PC-3 (cell line): ENCODE measurements around the gene USP17L17. TPM values are rescaled to one million over a fixed set of nuclear protein-coding genes. Genes with fewer than 3 reads are reported as not detected.
"Not testable (repeated sequence)": the region's sequence is repeated elsewhere in the genome, so short reads cannot be mapped to it uniquely, and the experiment has no call there.

Experiments used
- ATAC-seq: fragments of 200-7000 bp; cut with Tn5 transposase; 2 replicates; pipeline ENCODE4 v1.9.1; 2020; ENCODE audit warnings: mild to moderate bottlenecking, moderate library complexity
- Bru-seq: library from RNA; stranded (reverse); fragments of 400-500 nt; gene quantifications from one replicate; lab custom pipeline; 2021; lab: Mats Ljungman, UMichigan
- BruChase-seq, 2 experiments: library from RNA; stranded (reverse); fragments of 400-500 nt; gene quantifications; one replicate each; lab custom pipeline; 2021; lab: Mats Ljungman, UMichigan
- BruUV-seq: library from RNA; stranded (reverse); fragments of 400-500 nt; replicated peaks from 2 replicates; lab custom pipeline; 2021; lab: Mats Ljungman, UMichigan
- CTCF ChIA-PET: fragments of 300-600 bp; sonication (Branson Sonifier 250); formaldehyde crosslinking; loops from one replicate; lab custom pipeline; 2022; ENCODE audit warnings: antibody characterized with exemption; lab: Charles Lee
- POLR2A ChIA-PET: fragments of 300-600 bp; sonication (Branson Sonifier 250); formaldehyde crosslinking; loops from one replicate; lab custom pipeline; 2022; ENCODE audit warnings: antibody characterized with exemption; ENCODE audit not compliant: unreplicated experiment; lab: Charles Lee
- DNase-seq: peaks from one replicate; pipeline ENCODE4 v3.0.0-alpha.2; 2015
- H2AFZ ChIP-seq: fragments of 300-600 bp; sonication (generic); 2 replicates; pipeline ENCODE4 v1.6.0; 2016; ENCODE audit warnings: antibody characterized with exemption, low read length
- H3F3A ChIP-seq: fragments of 300-600 bp; sonication (generic); one replicate; pipeline ENCODE4 v1.6.0; 2017; ENCODE audit warnings: antibody characterized with exemption, low read length, control low read depth, mild to moderate bottlenecking; ENCODE audit not compliant: unreplicated experiment
- H3K27ac ChIP-seq: fragments of 300-600 bp; sonication (generic); 2 replicates; pipeline ENCODE4 v1.5.1; 2016; ENCODE audit warnings: mild to moderate bottlenecking, low read length
- H3K27me3 ChIP-seq: fragments of 300-600 bp; sonication (generic); 2 replicates; pipeline ENCODE4 v1.6.1; 2016; ENCODE audit warnings: low read length, mixed read lengths
- H3K36me3 ChIP-seq: fragments of 300-600 bp; sonication (generic); 2 replicates; pipeline ENCODE4 v1.6.1; 2016; ENCODE audit warnings: low read depth, mixed run types, low read length, mixed read lengths
- H3K4me1 ChIP-seq: fragments of 300-600 bp; sonication (generic); 2 replicates; pipeline ENCODE4 v1.5.1; 2016; ENCODE audit warnings: low read length; ENCODE audit not compliant: insufficient read depth
- H3K4me2 ChIP-seq: fragments of 300-600 bp; sonication (generic); 2 replicates; pipeline ENCODE4 v1.6.0; 2016; ENCODE audit warnings: low read length
- H3K4me3 ChIP-seq: fragments of 300-600 bp; sonication (generic); 2 replicates; pipeline ENCODE4 v1.5.1; 2016; ENCODE audit warnings: mild to moderate bottlenecking, low read length, mixed read lengths
- H3K79me2 ChIP-seq: fragments of 300-600 bp; sonication (generic); 2 replicates; pipeline ENCODE4 v1.6.1; 2017; ENCODE audit warnings: low read length, mixed read lengths
- H3K9ac ChIP-seq: fragments of 300-600 bp; sonication (generic); 2 replicates; pipeline ENCODE4 v1.6.0; 2016; ENCODE audit warnings: mild to moderate bottlenecking, low read length
- H3K9me2 ChIP-seq: fragments of 300-600 bp; sonication (generic); replicated peaks from 2 replicates; pipeline ENCODE4 v1.6.1; 2016; ENCODE audit warnings: mixed run types, low read length, mixed read lengths
- H3K9me3 ChIP-seq: fragments of 300-600 bp; sonication (generic); 2 replicates; pipeline ENCODE4 v1.6.1; 2016; ENCODE audit warnings: low read length, mixed read lengths
- H4K20me1 ChIP-seq: fragments of 300-600 bp; sonication (generic); 2 replicates; pipeline ENCODE4 v1.6.1; 2016; ENCODE audit warnings: low read length, mixed read lengths
- intact Hi-C: fragments of 100-400 bp; cut with micrococcal nuclease; formaldehyde crosslinking; loops from 2 replicates; pipeline ENCODE4 v1.9.0; 2023
- long read RNA-seq: library from polyadenylated mRNA; unstranded; transcript quantifications from one replicate; pipeline ENCODE4 v2.0.0, GENCODE V29; 2021; ENCODE audit not compliant: unreplicated experiment
- total RNA-seq: library from RNA; depleted of rRNA; stranded (reverse); fragments of >200 nt; gene quantifications from 2 replicates; pipeline ENCODE4 v1.2.3, GENCODE V29; 2014; rRNA removed

The USP17L17 gene, protein sequence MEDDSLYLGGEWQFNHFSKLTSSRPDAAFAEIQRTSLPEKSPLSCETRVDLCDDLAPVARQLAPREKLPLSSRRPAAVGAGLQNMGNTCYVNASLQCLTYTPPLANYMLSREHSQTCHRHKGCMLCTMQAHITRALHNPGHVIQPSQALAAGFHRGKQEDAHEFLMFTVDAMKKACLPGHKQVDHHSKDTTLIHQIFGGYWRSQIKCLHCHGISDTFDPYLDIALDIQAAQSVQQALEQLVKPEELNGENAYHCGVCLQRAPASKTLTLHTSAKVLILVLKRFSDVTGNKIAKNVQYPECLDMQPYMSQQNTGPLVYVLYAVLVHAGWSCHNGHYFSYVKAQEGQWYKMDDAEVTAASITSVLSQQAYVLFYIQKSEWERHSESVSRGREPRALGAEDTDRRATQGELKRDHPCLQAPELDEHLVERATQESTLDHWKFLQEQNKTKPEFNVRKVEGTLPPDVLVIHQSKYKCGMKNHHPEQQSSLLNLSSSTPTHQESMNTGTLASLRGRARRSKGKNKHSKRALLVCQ
- total RNA-seq (not detected in 2 replicates), Bru-seq, nascent RNA (not detected), BruChase-seq, experiment 1, labeled RNA remaining after a 6-hour chase (not detected), BruChase-seq, experiment 2, labeled RNA remaining after a 2-hour chase (not detected)
- long read RNA-seq, result 0 reads

DNA sequence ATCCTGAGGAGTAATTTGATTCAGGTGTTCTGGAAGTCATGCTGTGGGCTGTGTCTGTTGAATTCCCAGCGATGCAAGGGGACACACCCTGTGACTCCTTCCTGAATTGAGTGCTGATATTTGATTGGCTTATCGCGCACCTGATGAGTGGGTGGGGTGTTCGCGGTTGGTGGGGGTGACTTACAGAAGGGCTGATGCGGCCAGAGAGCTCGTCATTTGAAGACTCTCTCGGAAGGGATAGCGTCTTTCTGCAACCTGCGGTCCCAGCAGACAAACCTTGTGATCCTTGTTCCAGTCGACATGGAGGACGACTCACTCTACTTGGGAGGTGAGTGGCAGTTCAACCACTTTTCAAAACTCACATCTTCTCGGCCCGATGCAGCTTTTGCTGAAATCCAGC lies at the start of gene USP17L17:
USP17L17 (plus strand) TSS at position 301 of the 400 bp plus-strand sequence; CDS start at position 301, 0 bp downstream.
- H3K9me2 ChIP-seq, DNase-seq, CTCF ChIA-PET, H3F3A ChIP-seq, ATAC-seq, H3K27me3 ChIP-seq, H3K4me3 ChIP-seq, POLR2A ChIA-PET, H3K79me2 ChIP-seq, BruUV-seq, H3K4me2 ChIP-seq, intact Hi-C loops, H3K27ac ChIP-seq, H3K9me3 ChIP-seq, H3K36me3 ChIP-seq, H2AFZ ChIP-seq, H4K20me1 ChIP-seq, H3K4me1 ChIP-seq, H3K9ac ChIP-seq: not testable (repeated sequence)

DNA sequence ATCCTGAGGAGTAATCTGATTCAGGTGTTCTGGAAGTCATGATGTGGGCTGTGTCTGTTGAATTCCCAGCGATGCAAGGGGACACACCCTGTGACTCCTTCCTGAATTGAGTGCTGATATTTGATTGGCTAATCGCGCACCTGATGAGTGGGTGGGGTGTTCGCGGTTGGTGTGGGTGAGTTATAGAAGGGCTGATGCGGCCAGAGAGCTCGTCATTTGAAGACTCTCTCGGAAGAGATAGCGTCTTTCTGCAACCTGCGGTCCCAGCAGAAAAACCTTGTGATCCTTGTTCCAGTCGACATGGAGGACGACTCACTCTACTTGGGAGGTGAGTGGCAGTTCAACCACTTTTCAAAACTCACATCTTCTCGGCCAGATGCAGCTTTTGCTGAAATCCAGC lies 33.3 kb upstream of the USP17L17 start, which contains the start of gene USP17L10:
USP17L10 (plus strand) TSS at position 301 of the 400 bp plus-strand sequence; CDS start at position 301, 0 bp downstream.
- H3K36me3 ChIP-seq, H2AFZ ChIP-seq, H3K9me3 ChIP-seq, H3K27me3 ChIP-seq, intact Hi-C loops, H3K27ac ChIP-seq, H3K4me3 ChIP-seq, BruUV-seq, H3K9me2 ChIP-seq, DNase-seq, H3K79me2 ChIP-seq, H3K9ac ChIP-seq, H3F3A ChIP-seq, POLR2A ChIA-PET, H3K4me2 ChIP-seq, H4K20me1 ChIP-seq, H3K4me1 ChIP-seq, CTCF ChIA-PET, ATAC-seq: not testable (repeated sequence)

DNA sequence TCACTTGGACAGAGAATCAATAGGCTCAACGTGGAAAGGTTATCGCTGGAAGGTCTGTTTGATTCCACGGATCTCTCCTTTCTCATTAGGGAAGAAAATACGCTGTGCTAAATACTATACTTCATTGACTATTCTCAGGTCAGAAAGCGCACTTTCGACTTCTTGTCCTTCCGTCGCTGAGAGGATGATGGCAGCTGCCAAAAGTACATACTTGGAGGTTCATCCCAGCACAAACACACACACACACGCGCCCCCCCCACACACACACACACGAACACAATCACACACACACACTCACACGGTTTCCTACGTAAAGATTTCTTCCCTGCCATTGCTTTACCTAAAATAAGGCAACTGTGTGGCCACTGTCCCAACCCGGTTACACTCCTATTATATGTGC lies 29.0 kb upstream of the USP17L17 start:
- ATAC-seq, H2AFZ ChIP-seq, H3K9ac ChIP-seq, H3K79me2 ChIP-seq, H3K4me3 ChIP-seq, H3K27me3 ChIP-seq, H3K9me2 ChIP-seq, H3K27ac ChIP-seq, H3K4me2 ChIP-seq, H3K36me3 ChIP-seq, BruUV-seq, H3F3A ChIP-seq, H3K9me3 ChIP-seq, POLR2A ChIA-PET, CTCF ChIA-PET, H4K20me1 ChIP-seq, H3K4me1 ChIP-seq, intact Hi-C loops, DNase-seq: not testable (repeated sequence)

DNA sequence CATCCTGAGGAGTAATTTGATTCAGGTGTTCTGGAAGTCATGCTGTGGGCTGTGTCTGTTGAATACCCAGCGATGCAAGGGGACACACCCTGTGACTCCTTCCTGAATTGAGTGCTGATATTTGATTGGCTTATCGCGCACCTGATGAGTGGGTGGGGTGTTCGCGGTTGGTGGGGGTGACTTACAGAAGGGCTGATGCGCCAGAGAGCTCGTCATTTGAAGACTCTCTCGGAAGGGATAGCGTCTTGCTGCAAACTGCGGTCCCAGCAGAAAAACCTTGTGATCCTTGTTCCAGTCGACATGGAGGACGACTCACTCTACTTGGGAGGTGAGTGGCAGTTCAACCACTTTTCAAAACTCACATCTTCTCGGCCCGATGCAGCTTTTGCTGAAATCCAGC lies 28.6 kb upstream of the USP17L17 start, which contains the start of gene USP17L11:
USP17L11 (plus strand) TSS at position 301 of the 400 bp plus-strand sequence; CDS start at position 301, 0 bp downstream.
- H3K79me2 ChIP-seq, H3F3A ChIP-seq, H3K27ac ChIP-seq, H3K4me3 ChIP-seq, H3K27me3 ChIP-seq, intact Hi-C loops, H3K4me1 ChIP-seq, H3K9me3 ChIP-seq, H3K9me2 ChIP-seq, H2AFZ ChIP-seq, H3K36me3 ChIP-seq, CTCF ChIA-PET, H3K4me2 ChIP-seq, ATAC-seq, POLR2A ChIA-PET, BruUV-seq, H3K9ac ChIP-seq, DNase-seq, H4K20me1 ChIP-seq: not testable (repeated sequence)

DNA sequence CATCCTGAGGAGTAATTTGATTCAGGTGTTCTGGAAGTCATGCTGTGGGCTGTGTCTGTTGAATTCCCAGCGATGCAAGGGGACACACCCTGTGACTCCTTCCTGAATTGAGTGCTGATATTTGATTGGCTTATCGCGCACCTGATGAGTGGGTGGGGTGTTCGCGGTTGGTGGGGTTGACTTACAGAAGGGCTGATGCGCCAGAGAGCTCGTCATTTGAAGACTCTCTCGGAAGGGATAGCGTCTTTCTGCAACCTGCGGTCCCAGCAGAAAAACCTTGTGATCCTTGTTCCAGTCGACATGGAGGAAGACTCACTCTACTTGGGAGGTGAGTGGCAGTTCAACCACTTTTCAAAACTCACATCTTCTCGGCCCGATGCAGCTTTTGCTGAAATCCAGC lies 23.8 kb upstream of the USP17L17 start, which contains the start of gene USP17L12:
USP17L12 (plus strand) TSS at position 301 of the 400 bp plus-strand sequence; CDS start at position 301, 0 bp downstream.
- intact Hi-C loops, H3K4me3 ChIP-seq, DNase-seq, H4K20me1 ChIP-seq, H2AFZ ChIP-seq, H3K4me1 ChIP-seq, H3K9me3 ChIP-seq, H3K79me2 ChIP-seq, H3K27ac ChIP-seq, CTCF ChIA-PET, H3K9me2 ChIP-seq, POLR2A ChIA-PET, ATAC-seq, H3K36me3 ChIP-seq, H3F3A ChIP-seq, H3K4me2 ChIP-seq, H3K27me3 ChIP-seq, BruUV-seq, H3K9ac ChIP-seq: not testable (repeated sequence)

DNA sequence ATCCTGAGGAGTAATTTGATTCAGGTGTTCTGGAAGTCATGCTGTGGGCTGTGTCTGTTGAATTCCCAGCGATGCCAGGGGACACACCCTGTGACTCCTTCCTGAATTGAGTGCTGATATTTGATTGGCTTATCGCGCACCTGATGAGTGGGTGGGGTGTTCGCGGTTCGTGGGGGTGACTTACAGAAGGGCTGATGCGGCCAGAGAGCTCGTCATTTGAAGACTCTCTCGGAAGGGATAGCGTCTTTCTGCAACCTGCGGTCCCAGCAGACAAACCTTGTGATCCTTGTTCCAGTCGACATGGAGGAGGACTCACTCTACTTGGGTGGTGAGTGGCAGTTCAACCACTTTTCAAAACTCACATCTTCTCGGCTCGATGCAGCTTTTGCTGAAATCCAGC lies 19.1 kb upstream of the USP17L17 start, which contains the start of gene USP17L13:
USP17L13 (plus strand) TSS at position 301 of the 400 bp plus-strand sequence; CDS start at position 301, 0 bp downstream.
- intact Hi-C loops, DNase-seq, H3K9me3 ChIP-seq, CTCF ChIA-PET, H3K9me2 ChIP-seq, H2AFZ ChIP-seq, H3K4me1 ChIP-seq, H3F3A ChIP-seq, ATAC-seq, H3K27ac ChIP-seq, H3K4me3 ChIP-seq, H4K20me1 ChIP-seq, H3K4me2 ChIP-seq, BruUV-seq, H3K36me3 ChIP-seq, H3K9ac ChIP-seq, POLR2A ChIA-PET, H3K27me3 ChIP-seq, H3K79me2 ChIP-seq: not testable (repeated sequence)
